ENCODE data around the gene KLHL29. TPM values are rescaled to one million over a fixed set of nuclear protein-coding genes. Genes with fewer than 3 reads are reported as not detected.

KLHL29 gene
- total and polyA plus RNA-seq, 2 experiments from 2014 or later = 1.5 to 6.5 TPM

GRCh38 chr2:23465936-23466335 lies 81.0 kb downstream of the KLHL29 start:
- Mint-ChIP-seq H3K27ac (no peak overlapping the region), H3K27me3 (ENCODE audit: insufficient read depth, low read depth, poor library complexity) (no peaks in the 10 kb centered on the region)

More at GRCh38 chr2:23465936-23466335, 81.0 kb downstream of the KLHL29 start:
- ATAC-seq (no peak), DNase-seq (ENCODE audit: low spot score) (no peak)
- H3K4me3 ChIP-seq = no peak overlapping the region
- H3F3A ChIP-seq (replicated peaks; ENCODE audit: low read depth) = no peaks in the 10 kb centered on the region
- no peak overlapping the region for H3K27ac ChIP-seq (ENCODE audit: low read depth)
- H3K4me1 ChIP-seq (ENCODE audit: insufficient read depth) = no peaks in the 10 kb centered on the region
- H3K9me2 ChIP-seq (ENCODE audit: insufficient read depth) = no peaks in the 10 kb centered on the region
- Mint-ChIP-seq H3K36me3 (ENCODE audit: low read depth) (no peaks in the 10 kb centered on the region), H3K4me1 (peaks cover 3% of the 10 kb centered on the region; the same call in 1 of the 3 replicates), H3K4me3 (no peak overlapping the region), H3K9me3 (no peaks in the 10 kb centered on the region)
- no peaks in the 10 kb centered on the region for H3K36me3 ChIP-seq (ENCODE audit: insufficient read depth)
- no peaks in the 10 kb centered on the region for H4K20me1 ChIP-seq (replicated peaks; ENCODE audit: insufficient read depth)
- TF ChIP-seq EZH2 (IDR thresholded peaks at IDR 0.05; ENCODE audit: low read depth, unreplicated experiment) (no peak), ZNF331 (CRISPR knock-in tag; IDR thresholded peaks at IDR 0.05; ENCODE audit: low read depth) (no peak), JUNB (IDR thresholded peaks at IDR 0.05; ENCODE audit: unreplicated experiment) (no peak), ZNF114 (CRISPR knock-in tag; IDR thresholded peaks at IDR 0.05) (no peak), CREB1 (CRISPR knock-in tag; IDR thresholded peaks at IDR 0.05; ENCODE audit: low read depth) (no peak), NANOG (IDR thresholded peaks at IDR 0.05; ENCODE audit: borderline replicate concordance) (no peak), STAT1 (IDR thresholded peaks at IDR 0.05; ENCODE audit: unreplicated experiment) (no peak), POLR2AphosphoS5 (IDR thresholded peaks at IDR 0.05; ENCODE audit: low read depth) (no peak), EZH2phosphoT487 (IDR thresholded peaks at IDR 0.05; ENCODE audit: unreplicated experiment) (no peak)
- TF ChIP-seq, protein P1, sequence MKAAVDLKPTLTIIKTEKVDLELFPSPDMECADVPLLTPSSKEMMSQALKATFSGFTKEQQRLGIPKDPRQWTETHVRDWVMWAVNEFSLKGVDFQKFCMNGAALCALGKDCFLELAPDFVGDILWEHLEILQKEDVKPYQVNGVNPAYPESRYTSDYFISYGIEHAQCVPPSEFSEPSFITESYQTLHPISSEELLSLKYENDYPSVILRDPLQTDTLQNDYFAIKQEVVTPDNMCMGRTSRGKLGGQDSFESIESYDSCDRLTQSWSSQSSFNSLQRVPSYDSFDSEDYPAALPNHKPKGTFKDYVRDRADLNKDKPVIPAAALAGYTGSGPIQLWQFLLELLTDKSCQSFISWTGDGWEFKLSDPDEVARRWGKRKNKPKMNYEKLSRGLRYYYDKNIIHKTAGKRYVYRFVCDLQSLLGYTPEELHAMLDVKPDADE (IDR thresholded peaks at IDR 0.05) = no peak
- TF ChIP-seq, protein P2, sequence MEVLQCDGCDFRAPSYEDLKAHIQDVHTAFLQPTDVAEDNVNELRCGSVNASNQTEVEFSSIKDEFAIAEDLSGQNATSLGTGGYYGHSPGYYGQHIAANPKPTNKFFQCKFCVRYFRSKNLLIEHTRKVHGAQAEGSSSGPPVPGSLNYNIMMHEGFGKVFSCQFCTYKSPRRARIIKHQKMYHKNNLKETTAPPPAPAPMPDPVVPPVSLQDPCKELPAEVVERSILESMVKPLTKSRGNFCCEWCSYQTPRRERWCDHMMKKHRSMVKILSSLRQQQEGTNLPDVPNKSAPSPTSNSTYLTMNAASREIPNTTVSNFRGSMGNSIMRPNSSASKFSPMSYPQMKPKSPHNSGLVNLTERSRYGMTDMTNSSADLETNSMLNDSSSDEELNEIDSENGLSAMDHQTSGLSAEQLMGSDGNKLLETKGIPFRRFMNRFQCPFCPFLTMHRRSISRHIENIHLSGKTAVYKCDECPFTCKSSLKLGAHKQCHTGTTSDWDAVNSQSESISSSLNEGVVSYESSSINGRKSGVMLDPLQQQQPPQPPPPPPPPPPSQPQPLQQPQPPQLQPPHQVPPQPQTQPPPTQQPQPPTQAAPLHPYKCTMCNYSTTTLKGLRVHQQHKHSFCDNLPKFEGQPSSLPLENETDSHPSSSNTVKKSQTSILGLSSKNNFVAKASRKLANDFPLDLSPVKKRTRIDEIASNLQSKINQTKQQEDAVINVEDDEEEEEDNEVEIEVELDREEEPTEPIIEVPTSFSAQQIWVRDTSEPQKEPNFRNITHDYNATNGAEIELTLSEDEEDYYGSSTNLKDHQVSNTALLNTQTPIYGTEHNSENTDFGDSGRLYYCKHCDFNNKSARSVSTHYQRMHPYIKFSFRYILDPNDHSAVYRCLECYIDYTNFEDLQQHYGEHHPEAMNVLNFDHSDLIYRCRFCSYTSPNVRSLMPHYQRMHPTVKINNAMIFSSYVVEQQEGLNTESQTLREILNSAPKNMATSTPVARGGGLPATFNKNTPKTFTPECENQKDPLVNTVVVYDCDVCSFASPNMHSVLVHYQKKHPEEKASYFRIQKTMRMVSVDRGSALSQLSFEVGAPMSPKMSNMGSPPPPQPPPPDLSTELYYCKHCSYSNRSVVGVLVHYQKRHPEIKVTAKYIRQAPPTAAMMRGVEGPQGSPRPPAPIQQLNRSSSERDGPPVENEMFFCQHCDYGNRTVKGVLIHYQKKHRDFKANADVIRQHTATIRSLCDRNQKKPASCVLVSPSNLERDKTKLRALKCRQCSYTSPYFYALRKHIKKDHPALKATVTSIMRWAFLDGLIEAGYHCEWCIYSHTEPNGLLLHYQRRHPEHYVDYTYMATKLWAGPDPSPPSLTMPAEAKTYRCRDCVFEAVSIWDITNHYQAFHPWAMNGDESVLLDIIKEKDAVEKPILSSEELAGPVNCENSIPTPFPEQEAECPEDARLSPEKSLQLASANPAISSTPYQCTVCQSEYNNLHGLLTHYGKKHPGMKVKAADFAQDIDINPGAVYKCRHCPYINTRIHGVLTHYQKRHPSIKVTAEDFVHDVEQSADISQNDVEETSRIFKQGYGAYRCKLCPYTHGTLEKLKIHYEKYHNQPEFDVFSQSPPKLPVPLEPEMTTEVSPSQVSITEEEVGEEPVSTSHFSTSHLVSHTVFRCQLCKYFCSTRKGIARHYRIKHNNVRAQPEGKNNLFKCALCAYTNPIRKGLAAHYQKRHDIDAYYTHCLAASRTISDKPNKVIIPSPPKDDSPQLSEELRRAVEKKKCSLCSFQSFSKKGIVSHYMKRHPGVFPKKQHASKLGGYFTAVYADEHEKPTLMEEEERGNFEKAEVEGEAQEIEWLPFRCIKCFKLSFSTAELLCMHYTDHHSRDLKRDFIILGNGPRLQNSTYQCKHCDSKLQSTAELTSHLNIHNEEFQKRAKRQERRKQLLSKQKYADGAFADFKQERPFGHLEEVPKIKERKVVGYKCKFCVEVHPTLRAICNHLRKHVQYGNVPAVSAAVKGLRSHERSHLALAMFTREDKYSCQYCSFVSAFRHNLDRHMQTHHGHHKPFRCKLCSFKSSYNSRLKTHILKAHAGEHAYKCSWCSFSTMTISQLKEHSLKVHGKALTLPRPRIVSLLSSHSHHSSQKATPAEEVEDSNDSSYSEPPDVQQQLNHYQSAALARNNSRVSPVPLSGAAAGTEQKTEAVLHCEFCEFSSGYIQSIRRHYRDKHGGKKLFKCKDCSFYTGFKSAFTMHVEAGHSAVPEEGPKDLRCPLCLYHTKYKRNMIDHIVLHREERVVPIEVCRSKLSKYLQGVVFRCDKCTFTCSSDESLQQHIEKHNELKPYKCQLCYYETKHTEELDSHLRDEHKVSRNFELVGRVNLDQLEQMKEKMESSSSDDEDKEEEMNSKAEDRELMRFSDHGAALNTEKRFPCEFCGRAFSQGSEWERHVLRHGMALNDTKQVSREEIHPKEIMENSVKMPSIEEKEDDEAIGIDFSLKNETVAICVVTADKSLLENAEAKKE (CRISPR knock-in tag; IDR thresholded peaks at IDR 0.05) = no peak
- TF ChIP-seq, protein P3, sequence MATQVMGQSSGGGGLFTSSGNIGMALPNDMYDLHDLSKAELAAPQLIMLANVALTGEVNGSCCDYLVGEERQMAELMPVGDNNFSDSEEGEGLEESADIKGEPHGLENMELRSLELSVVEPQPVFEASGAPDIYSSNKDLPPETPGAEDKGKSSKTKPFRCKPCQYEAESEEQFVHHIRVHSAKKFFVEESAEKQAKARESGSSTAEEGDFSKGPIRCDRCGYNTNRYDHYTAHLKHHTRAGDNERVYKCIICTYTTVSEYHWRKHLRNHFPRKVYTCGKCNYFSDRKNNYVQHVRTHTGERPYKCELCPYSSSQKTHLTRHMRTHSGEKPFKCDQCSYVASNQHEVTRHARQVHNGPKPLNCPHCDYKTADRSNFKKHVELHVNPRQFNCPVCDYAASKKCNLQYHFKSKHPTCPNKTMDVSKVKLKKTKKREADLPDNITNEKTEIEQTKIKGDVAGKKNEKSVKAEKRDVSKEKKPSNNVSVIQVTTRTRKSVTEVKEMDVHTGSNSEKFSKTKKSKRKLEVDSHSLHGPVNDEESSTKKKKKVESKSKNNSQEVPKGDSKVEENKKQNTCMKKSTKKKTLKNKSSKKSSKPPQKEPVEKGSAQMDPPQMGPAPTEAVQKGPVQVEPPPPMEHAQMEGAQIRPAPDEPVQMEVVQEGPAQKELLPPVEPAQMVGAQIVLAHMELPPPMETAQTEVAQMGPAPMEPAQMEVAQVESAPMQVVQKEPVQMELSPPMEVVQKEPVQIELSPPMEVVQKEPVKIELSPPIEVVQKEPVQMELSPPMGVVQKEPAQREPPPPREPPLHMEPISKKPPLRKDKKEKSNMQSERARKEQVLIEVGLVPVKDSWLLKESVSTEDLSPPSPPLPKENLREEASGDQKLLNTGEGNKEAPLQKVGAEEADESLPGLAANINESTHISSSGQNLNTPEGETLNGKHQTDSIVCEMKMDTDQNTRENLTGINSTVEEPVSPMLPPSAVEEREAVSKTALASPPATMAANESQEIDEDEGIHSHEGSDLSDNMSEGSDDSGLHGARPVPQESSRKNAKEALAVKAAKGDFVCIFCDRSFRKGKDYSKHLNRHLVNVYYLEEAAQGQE (IDR thresholded peaks at IDR 0.05; ENCODE audit: unreplicated experiment) = no peak
- TF ChIP-seq, protein P4, sequence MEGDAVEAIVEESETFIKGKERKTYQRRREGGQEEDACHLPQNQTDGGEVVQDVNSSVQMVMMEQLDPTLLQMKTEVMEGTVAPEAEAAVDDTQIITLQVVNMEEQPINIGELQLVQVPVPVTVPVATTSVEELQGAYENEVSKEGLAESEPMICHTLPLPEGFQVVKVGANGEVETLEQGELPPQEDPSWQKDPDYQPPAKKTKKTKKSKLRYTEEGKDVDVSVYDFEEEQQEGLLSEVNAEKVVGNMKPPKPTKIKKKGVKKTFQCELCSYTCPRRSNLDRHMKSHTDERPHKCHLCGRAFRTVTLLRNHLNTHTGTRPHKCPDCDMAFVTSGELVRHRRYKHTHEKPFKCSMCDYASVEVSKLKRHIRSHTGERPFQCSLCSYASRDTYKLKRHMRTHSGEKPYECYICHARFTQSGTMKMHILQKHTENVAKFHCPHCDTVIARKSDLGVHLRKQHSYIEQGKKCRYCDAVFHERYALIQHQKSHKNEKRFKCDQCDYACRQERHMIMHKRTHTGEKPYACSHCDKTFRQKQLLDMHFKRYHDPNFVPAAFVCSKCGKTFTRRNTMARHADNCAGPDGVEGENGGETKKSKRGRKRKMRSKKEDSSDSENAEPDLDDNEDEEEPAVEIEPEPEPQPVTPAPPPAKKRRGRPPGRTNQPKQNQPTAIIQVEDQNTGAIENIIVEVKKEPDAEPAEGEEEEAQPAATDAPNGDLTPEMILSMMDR (conservative IDR thresholded peaks at IDR 0.05; ENCODE audit: low read depth in 2 of 2) = no peak
- no peak overlapping the region for H2AFZ ChIP-seq
- no peaks in the 10 kb centered on the region for H3K79me2 ChIP-seq (replicated peaks; ENCODE audit: insufficient read depth)
- no peaks in the 10 kb centered on the region for H3K27me3 ChIP-seq (ENCODE audit: insufficient read depth)
- H3K4me2 ChIP-seq = no peak overlapping the region
